PC-3 (cell line): Measurements from ENCODE around the gene CDR2L. TPM values are rescaled to one million over a fixed set of nuclear protein-coding genes. Genes with fewer than 3 reads are reported as not detected.

Experiments used
- ATAC-seq: fragments of 200-7000 bp; cut with Tn5 transposase; 2 replicates; pipeline ENCODE4 v1.9.1; 2020; ENCODE audit warnings: mild to moderate bottlenecking, moderate library complexity
- BruUV-seq: library from RNA; stranded (reverse); fragments of 400-500 nt; replicated peaks from 2 replicates; lab custom pipeline; 2021; lab: Mats Ljungman, UMichigan
- CTCF ChIA-PET: fragments of 300-600 bp; sonication (Branson Sonifier 250); formaldehyde crosslinking; loops from one replicate; lab custom pipeline; 2022; ENCODE audit warnings: antibody characterized with exemption; lab: Charles Lee
- POLR2A ChIA-PET: fragments of 300-600 bp; sonication (Branson Sonifier 250); formaldehyde crosslinking; loops from one replicate; lab custom pipeline; 2022; ENCODE audit warnings: antibody characterized with exemption; ENCODE audit not compliant: unreplicated experiment; lab: Charles Lee
- DNase-seq: peaks from one replicate; pipeline ENCODE4 v3.0.0-alpha.2; 2015
- H2AFZ ChIP-seq: fragments of 300-600 bp; sonication (generic); 2 replicates; pipeline ENCODE4 v1.6.0; 2016; ENCODE audit warnings: antibody characterized with exemption, low read length
- H3F3A ChIP-seq: fragments of 300-600 bp; sonication (generic); one replicate; pipeline ENCODE4 v1.6.0; 2017; ENCODE audit warnings: antibody characterized with exemption, low read length, control low read depth, mild to moderate bottlenecking; ENCODE audit not compliant: unreplicated experiment
- H3K27ac ChIP-seq: fragments of 300-600 bp; sonication (generic); 2 replicates; pipeline ENCODE4 v1.5.1; 2016; ENCODE audit warnings: mild to moderate bottlenecking, low read length
- H3K27me3 ChIP-seq: fragments of 300-600 bp; sonication (generic); 2 replicates; pipeline ENCODE4 v1.6.1; 2016; ENCODE audit warnings: low read length, mixed read lengths
- H3K36me3 ChIP-seq: fragments of 300-600 bp; sonication (generic); 2 replicates; pipeline ENCODE4 v1.6.1; 2016; ENCODE audit warnings: low read depth, mixed run types, low read length, mixed read lengths
- H3K4me1 ChIP-seq: fragments of 300-600 bp; sonication (generic); 2 replicates; pipeline ENCODE4 v1.5.1; 2016; ENCODE audit warnings: low read length; ENCODE audit not compliant: insufficient read depth
- H3K4me2 ChIP-seq: fragments of 300-600 bp; sonication (generic); 2 replicates; pipeline ENCODE4 v1.6.0; 2016; ENCODE audit warnings: low read length
- H3K4me3 ChIP-seq: fragments of 300-600 bp; sonication (generic); 2 replicates; pipeline ENCODE4 v1.5.1; 2016; ENCODE audit warnings: mild to moderate bottlenecking, low read length, mixed read lengths
- H3K79me2 ChIP-seq: fragments of 300-600 bp; sonication (generic); 2 replicates; pipeline ENCODE4 v1.6.1; 2017; ENCODE audit warnings: low read length, mixed read lengths
- H3K9ac ChIP-seq: fragments of 300-600 bp; sonication (generic); 2 replicates; pipeline ENCODE4 v1.6.0; 2016; ENCODE audit warnings: mild to moderate bottlenecking, low read length
- H3K9me2 ChIP-seq: fragments of 300-600 bp; sonication (generic); replicated peaks from 2 replicates; pipeline ENCODE4 v1.6.1; 2016; ENCODE audit warnings: mixed run types, low read length, mixed read lengths
- H3K9me3 ChIP-seq: fragments of 300-600 bp; sonication (generic); 2 replicates; pipeline ENCODE4 v1.6.1; 2016; ENCODE audit warnings: low read length, mixed read lengths
- H4K20me1 ChIP-seq: fragments of 300-600 bp; sonication (generic); 2 replicates; pipeline ENCODE4 v1.6.1; 2016; ENCODE audit warnings: low read length, mixed read lengths
- CTCF ChIP-seq: fragments of 300-600 bp; sonication (generic); conservative IDR thresholded peaks from 2 replicates; pipeline ENCODE4 v1.5.1; 2017; ENCODE audit warnings: antibody characterized with exemption, low read depth, mild to moderate bottlenecking, low read length
- EZH2 ChIP-seq: fragments of 300-600 bp; sonication (generic); IDR thresholded peaks from one replicate; pipeline ENCODE4 v1.6.1; 2017; ENCODE audit warnings: antibody characterized with exemption, mild to moderate bottlenecking, low read length; ENCODE audit not compliant: unreplicated experiment
- EZH2phosphoT487 ChIP-seq: fragments of 300-600 bp; sonication (generic); IDR thresholded peaks from 2 replicates; pipeline ENCODE4 v1.6.1; 2018; ENCODE audit warnings: mild to moderate bottlenecking, antibody characterized with exemption, low read length, borderline replicate concordance
- intact Hi-C: fragments of 100-400 bp; cut with micrococcal nuclease; formaldehyde crosslinking; loops from 2 replicates; pipeline ENCODE4 v1.9.0; 2023
- total RNA-seq: library from RNA; depleted of rRNA; stranded (reverse); fragments of >200 nt; gene quantifications from 2 replicates; pipeline ENCODE4 v1.2.3, GENCODE V29; 2014

CDR2L gene
- total RNA-seq, 1 experiment from 2014 or later: 35.8 TPM

DNA sequence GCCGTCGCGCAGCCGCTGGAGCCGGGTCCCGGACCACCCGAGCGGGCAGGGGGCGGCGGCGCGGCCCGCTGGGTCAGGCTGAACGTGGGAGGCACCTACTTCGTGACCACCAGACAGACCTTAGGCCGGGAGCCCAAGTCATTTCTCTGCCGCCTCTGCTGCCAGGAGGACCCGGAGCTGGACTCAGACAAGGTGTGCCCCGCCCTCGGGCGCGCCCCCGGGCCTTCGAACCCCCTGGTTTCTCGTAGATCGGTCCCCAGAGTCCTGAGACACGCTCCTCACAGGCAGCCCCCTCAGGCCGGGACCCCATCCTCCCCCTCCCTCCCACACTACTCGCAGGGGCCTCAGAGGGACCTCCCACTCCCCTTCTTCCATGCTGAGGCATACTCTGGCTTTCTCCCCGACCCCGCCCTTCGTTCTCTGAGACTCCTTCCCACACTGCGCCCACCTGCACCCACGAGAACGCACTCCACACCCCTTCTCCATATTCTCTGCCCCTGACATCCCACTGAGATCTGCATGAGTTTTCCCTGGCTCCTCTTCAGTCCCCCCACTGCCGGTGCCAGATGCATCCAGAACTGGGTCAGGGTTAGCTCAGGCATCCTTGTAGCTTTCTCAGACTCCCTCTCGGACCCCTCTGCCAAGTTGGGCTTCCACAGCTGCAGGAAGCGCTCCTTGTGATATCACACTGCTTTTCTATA, 60.1 kb downstream of the CDR2L start:
- ChIA-PET POLR2A (interaction anchor here (0.5 to 0.6 kb wide), 3 partner anchors 49 to 528 kb away, joined by 3 to 4 read pairs (median 3); no protein-coding TSS in a partner anchor), CTCF (interaction anchor here (1.3 to 1.6 kb wide), 2 partner anchors 12 to 86 kb away, joined by 6 read pairs; no protein-coding TSS in a partner anchor)
- Histone ChIP-seq H2AFZ (peak overlapping the region; percentile 29), H3K27me3 (no peaks in the 10 kb centered on the region), H3K9me2 (no peaks in the 10 kb centered on the region), H3K9me3 (no peaks in the 10 kb centered on the region), H3K4me3 (peak overlapping the region; percentile 99), H4K20me1 (no peaks in the 10 kb centered on the region), H3K27ac (no peak overlapping the region; the same call in 1 of the 2 replicates), H3K4me1 (peaks cover 13% of the 10 kb centered on the region), H3K4me2 (peak overlapping the region; percentile 95), H3F3A (no peaks in the 10 kb centered on the region), H3K36me3 (peaks cover 13% of the 10 kb centered on the region; the same call in 1 of the 2 replicates), H3K79me2 (peaks cover 50% of the 10 kb centered on the region), H3K9ac (peak overlapping the region; percentile 81)
- TF ChIP-seq EZH2phosphoT487 (no peak), CTCF (no peak)
- ATAC-seq (peak; percentile 7), DNase-seq (no peak)
- no TSS peak for BruUV-seq
- intact Hi-C loops: no loop called here

DNA sequence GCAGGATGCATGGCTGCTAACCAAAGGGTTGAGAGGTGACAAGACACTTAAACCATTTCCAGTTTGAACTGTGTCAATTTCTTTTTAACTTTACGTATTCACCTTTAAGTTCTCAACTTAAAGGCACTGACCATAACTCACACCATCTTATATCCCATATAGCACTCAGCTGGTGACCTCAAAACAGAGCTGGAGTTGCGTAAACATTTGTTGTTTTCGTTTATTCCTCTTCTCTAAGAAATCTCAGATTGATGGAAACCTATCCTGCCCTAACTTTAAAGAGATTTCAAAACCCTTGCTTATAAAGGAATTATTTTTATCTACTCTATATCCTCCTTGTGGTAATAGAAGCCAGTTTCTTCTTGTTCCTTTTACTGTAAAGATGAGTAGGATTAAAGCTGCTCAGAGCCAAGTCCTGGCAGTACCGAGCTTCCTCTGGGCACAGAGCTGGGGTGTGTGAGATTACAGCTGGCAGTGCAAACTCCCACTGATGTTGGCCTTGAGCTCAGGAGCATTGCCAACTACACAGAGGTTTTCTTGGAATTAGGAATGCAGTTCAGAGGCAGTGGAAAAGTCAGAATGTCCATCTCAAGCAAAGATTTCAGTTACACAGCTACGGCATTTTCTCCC, 60.9 kb downstream of the CDR2L start:
- DNase-seq: peak; percentile 23
- H3K79me2 ChIP-seq: peaks cover 50% of the 10 kb centered on the region
- H3K4me2 ChIP-seq: peak overlapping the region; percentile 95
- no peaks in the 10 kb centered on the region for H3K9me3 ChIP-seq
- no peaks in the 10 kb centered on the region for H3K9me2 ChIP-seq
- H2AFZ ChIP-seq: no peak overlapping the region
- H3F3A ChIP-seq: no peaks in the 10 kb centered on the region
- intact Hi-C loops: no loop called here
- 0 out of 2 replicates have a peak, but pooled peaks have one; percentile 5 for ATAC-seq
- H3K4me3 ChIP-seq: peak overlapping the region; percentile 99
- peak overlapping the region; percentile 81 for H3K9ac ChIP-seq
- TF ChIP-seq EZH2 (no peak), CTCF (no peak), EZH2phosphoT487 (no peak)
- POLR2A ChIA-PET: interaction anchor here (0.6 to 1.0 kb wide), 4 partner anchors 13 to 529 kb away, joined by 3 to 30 read pairs (median 4); no protein-coding TSS in a partner anchor
- no TSS peak for BruUV-seq
- H3K27ac ChIP-seq: no peak overlapping the region
- peaks cover 19% of the 10 kb centered on the region; the same call in 1 of the 2 replicates for H3K36me3 ChIP-seq
- no peaks in the 10 kb centered on the region for H3K27me3 ChIP-seq
- H3K4me1 ChIP-seq: peaks cover 13% of the 10 kb centered on the region
- CTCF ChIA-PET: interaction anchor here (0.6 to 1.3 kb wide), 6 partner anchors 8 to 87 kb away, joined by 3 to 6 read pairs (median 3); no protein-coding TSS in a partner anchor
- H4K20me1 ChIP-seq: no peaks in the 10 kb centered on the region
